Activated CD8-positive, alpha-beta T cell treated with anti-CD3 and anti-CD28 coated beads for 36 hours (primary cell): ENCODE measurements around the gene PIGQ. TPM values are rescaled to one million over a fixed set of nuclear protein-coding genes. Genes with fewer than 3 reads are reported as not detected.
A peak's percentile ranks its signal among the peaks of the same experiment; 100 is the strongest.

Source experiments
- ATAC-seq: fragments of 200-7000 bp; cut with Tn5 transposase; one replicate; pipeline ENCODE4 v1.10.0; 2021; ENCODE audit warnings: mild to moderate bottlenecking, moderate library complexity
- CTCF ChIA-PET: fragments of 350-600 bp; sonication (Branson Sonifier 250); formaldehyde crosslinking; loops from one replicate; lab custom pipeline; 2021; ENCODE audit warnings: antibody characterized with exemption; lab: Charles Lee
- POLR2A ChIA-PET: fragments of 350-600 bp; sonication (Branson Sonifier 250); formaldehyde crosslinking; loops from one replicate; lab custom pipeline; 2021; ENCODE audit warnings: antibody characterized with exemption; lab: Charles Lee
- DNase-seq: peaks from one replicate; pipeline ENCODE4 v3.0.0-alpha.2; 2020
- H3K27ac Mint-ChIP-seq: one replicate; pipeline ENCODE4 v1.8.0; 2021; ENCODE audit warnings: mild to moderate bottlenecking, mixed read lengths
- H3K27me3 Mint-ChIP-seq: one replicate; pipeline ENCODE4 v1.8.0; 2021; ENCODE audit warnings: mixed read lengths
- H3K36me3 Mint-ChIP-seq: one replicate; pipeline ENCODE4 v1.8.0; 2021; ENCODE audit warnings: low read depth, mixed read lengths
- H3K4me1 Mint-ChIP-seq: one replicate; pipeline ENCODE4 v1.8.0; 2021; ENCODE audit warnings: low read depth, mixed read lengths
- H3K4me3 Mint-ChIP-seq: one replicate; pipeline ENCODE4 v1.8.0; 2021; ENCODE audit warnings: mild to moderate bottlenecking, moderate library complexity, mixed read lengths
- H3K9me3 Mint-ChIP-seq: one replicate; pipeline ENCODE4 v1.8.0; 2021; ENCODE audit warnings: mixed read lengths
- CTCF ChIP-seq: fragments of 200-600 bp; IDR thresholded peaks from one replicate; pipeline ENCODE4 v1.8.0; 2022; ENCODE audit warnings: antibody characterized with exemption, mild to moderate bottlenecking
- intact Hi-C: fragments of 100-400 bp; cut with micrococcal nuclease; formaldehyde crosslinking; loops from one replicate; pipeline ENCODE4 v1.10.0; 2022
- total RNA-seq, 2 experiments: library from RNA; stranded (reverse); gene quantifications; one replicate each; pipeline ENCODE4 v1.2.3, GENCODE V29; 2021

PIGQ gene
- total RNA-seq, 2 experiments from 2014 or later = 18.5 to 18.6 TPM

- CTCF ChIA-PET = interaction anchor here (1.9 kb wide), 1 partner anchor 10 kb away, joined by 9 read pairs; no protein-coding TSS in a partner anchor
- POLR2A ChIA-PET = no interaction called here
These were observed 29.3 kb downstream of the PIGQ start for GRCh38 chr16:598823-599739.

GRCh38 chr16:600781-601180 is 31.0 kb downstream of the PIGQ start:
- Mint-ChIP-seq H3K4me1 (peaks cover 12% of the 10 kb centered on the region), H3K36me3 (peaks cover 3% of the 10 kb centered on the region), H3K27me3 (no peaks in the 10 kb centered on the region), H3K27ac (no peak overlapping the region), H3K4me3 (no peak overlapping the region), H3K9me3 (no peaks in the 10 kb centered on the region)
- no peak for DNase-seq
- no peak for TF ChIP-seq CTCF
- POLR2A ChIA-PET = interaction anchor here (1.1 kb wide), 1 partner anchor 12 kb away, joined by 4 read pairs; no protein-coding TSS in a partner anchor
- peak; percentile 51 for ATAC-seq
- intact Hi-C loops = no loop called here
- CTCF ChIA-PET = interaction anchor here (0.9 to 1.9 kb wide), 3 partner anchors 9 to 82 kb away, joined by 3 to 9 read pairs (median 3); no protein-coding TSS in a partner anchor

More at GRCh38 chr16:598823-599739, 29.3 kb downstream of the PIGQ start:
- intact Hi-C loops = no loop called here
- Mint-ChIP-seq H3K4me3 (no peak overlapping the region), H3K27me3 (no peaks in the 10 kb centered on the region), H3K27ac (no peak overlapping the region), H3K4me1 (peaks cover 12% of the 10 kb centered on the region), H3K9me3 (no peaks in the 10 kb centered on the region), H3K36me3 (no peaks in the 10 kb centered on the region)
- DNase-seq (no peak), ATAC-seq (no peak)
- TF ChIP-seq CTCF = no peak

GRCh38 chr16:603933-604332 is 34.2 kb downstream of the PIGQ start:
- POLR2A ChIA-PET = no interaction called here

GRCh38 chr16:606656-607307 is 37.0 kb downstream of the PIGQ start:
- no peaks in the 10 kb centered on the region for H3K9me3 Mint-ChIP-seq
- ChIA-PET POLR2A (no interaction called here), CTCF (no interaction called here)
- ATAC-seq (no peak), DNase-seq (no peak)
- peaks cover 20% of the 10 kb centered on the region for H3K4me1 Mint-ChIP-seq
- H3K27ac Mint-ChIP-seq = no peak overlapping the region
- no peak overlapping the region for H3K4me3 Mint-ChIP-seq
- peaks cover 3% of the 10 kb centered on the region for H3K36me3 Mint-ChIP-seq
- intact Hi-C loops = no loop called here
- H3K27me3 Mint-ChIP-seq = no peaks in the 10 kb centered on the region
- TF ChIP-seq CTCF = no peak

More at GRCh38 chr16:603933-604332, 34.2 kb downstream of the PIGQ start:
- intact Hi-C loops = no loop called here
- TF ChIP-seq CTCF = no peak
- Mint-ChIP-seq H3K27ac (no peak overlapping the region), H3K9me3 (no peaks in the 10 kb centered on the region), H3K4me1 (peaks cover 15% of the 10 kb centered on the region), H3K4me3 (no peak overlapping the region), H3K36me3 (peaks cover 3% of the 10 kb centered on the region), H3K27me3 (no peaks in the 10 kb centered on the region)
- DNase-seq = no peak
- ATAC-seq = no peak
- CTCF ChIA-PET = interaction anchor here (1.3 kb wide), 1 partner anchor 58 kb away, joined by 3 read pairs; no protein-coding TSS in a partner anchor
